ENCODE data around the gene DLD. TPM values are rescaled to one million over a fixed set of nuclear protein-coding genes. Genes with fewer than 3 reads are reported as not detected.
"Not testable (repeated sequence)": the region's sequence is repeated elsewhere in the genome, so short reads cannot be mapped to it uniquely, and the experiment has no call there.

Gene DLD
- total RNA-seq, 4 donors from 2014 or later = 46.0 to 131 (median 126) TPM

- H3K9me3 ChIP-seq = no peaks in the 10 kb centered on the region
- H3K27ac ChIP-seq = no peak overlapping the region
- no peaks in the 10 kb centered on the region for H3K36me3 ChIP-seq
- H3K27me3 ChIP-seq = no peaks in the 10 kb centered on the region
- TF ChIP-seq EP300 (IDR thresholded peaks at IDR 0.05; ENCODE audit: low read depth) (no peak), POLR2AphosphoS5 (IDR thresholded peaks at IDR 0.05) (no peak), CTCF (IDR thresholded peaks at IDR 0.05) (no peak), POLR2A (IDR thresholded peaks at IDR 0.05) (no peak)
- in situ Hi-C loops (cut with MboI; ENCODE audit: low pct_ligation_motif_present in 1 of 4, low pct_unique_long_range_greater_than_20kb in 1 of 4, low sequenced_read_pairs in 3 of 4) (no loop called here), intact Hi-C loops (cut with DNase I; ENCODE audit: low total_unique reads) (no loop called here)
- no peak for DNase-seq
- H3K4me1 ChIP-seq = peaks cover 0 to 29% (median 11%) of the 10 kb centered on the region in 4 donors
- no peak overlapping the region for H3K4me3 ChIP-seq
- 97% methylated on average over 17 of the region's 18 CpGs; no CpG with 5 or more reads in 1 of the 2 donors for WGBS, 2 donors (ENCODE audit: low coverage in 1 of 2)
These were observed 43.7 kb upstream of the DLD start for GRCh38 chr7:107847168-107847835.

GRCh38 chr7:107847836-107848175 lies 43.2 kb upstream of the DLD start:
- 98% methylated on average over 15 of the region's 20 CpGs; no CpG with 5 or more reads in 1 of the 2 donors for WGBS, 2 donors (ENCODE audit: low coverage in 1 of 2)
- H3K27ac ChIP-seq; H3K9me3 ChIP-seq; DNase-seq; intact Hi-C loops (cut with DNase I; ENCODE audit: low total_unique reads); H3K27me3 ChIP-seq; H3K36me3 ChIP-seq; in situ Hi-C loops (cut with MboI; ENCODE audit: low pct_ligation_motif_present in 1 of 4, low pct_unique_long_range_greater_than_20kb in 1 of 4, low sequenced_read_pairs in 3 of 4); H3K4me3 ChIP-seq: not testable (repeated sequence)
- H3K4me1 ChIP-seq = peaks cover 0 to 26% (median 11%) of the 10 kb centered on the region in 4 donors

GRCh38 chr7:107848211-107848610 lies 42.8 kb upstream of the DLD start:
- H3K27me3 ChIP-seq; H3K27ac ChIP-seq; DNase-seq; in situ Hi-C loops (cut with MboI; ENCODE audit: low pct_ligation_motif_present in 1 of 4, low pct_unique_long_range_greater_than_20kb in 1 of 4, low sequenced_read_pairs in 3 of 4); H3K36me3 ChIP-seq; H3K4me3 ChIP-seq; H3K9me3 ChIP-seq; intact Hi-C loops (cut with DNase I; ENCODE audit: low total_unique reads): not testable (repeated sequence)
- H3K4me1 ChIP-seq = peaks cover 0 to 22% (median 11%) of the 10 kb centered on the region in 4 donors
- whole genome bisulfite sequencing, 2 donors (ENCODE audit: low coverage in 1 of 2) = 93 to 96% methylated on average over 3 to 25 of the region's 31 CpGs

- no peak for DNase-seq
- no peaks in the 10 kb centered on the region for H3K36me3 ChIP-seq
- no peaks in the 10 kb centered on the region for H3K27me3 ChIP-seq
- WGBS, 2 donors (ENCODE audit: low coverage in 1 of 2) = 75 to 100% methylated on average over 1 to 4 of the region's 4 CpGs
- H3K9me3 ChIP-seq = no peaks in the 10 kb centered on the region
- in situ Hi-C loops (cut with MboI; ENCODE audit: low pct_ligation_motif_present in 1 of 4, low pct_unique_long_range_greater_than_20kb in 1 of 4, low sequenced_read_pairs in 3 of 4) (loop anchor here in 1 of 4 donors (25.0 kb wide), 1 partner anchor 263 kb away; the partner anchor contains the start of gene BCAP29), intact Hi-C loops (cut with DNase I; ENCODE audit: low total_unique reads) (no loop called here)
- H3K27ac ChIP-seq = peak overlapping the region; percentile 52 to 80 (median 70)
- TF ChIP-seq POLR2A (IDR thresholded peaks at IDR 0.05) = no peak
- no peak for TF ChIP-seq CTCF (IDR thresholded peaks at IDR 0.05)
- TF ChIP-seq EP300 (IDR thresholded peaks at IDR 0.05; ENCODE audit: low read depth) = no peak
- TF ChIP-seq POLR2AphosphoS5 (IDR thresholded peaks at IDR 0.05) = no peak
- peaks cover 0 to 22% (median 6%) of the 10 kb centered on the region in 4 donors for H3K4me1 ChIP-seq
- no peak overlapping the region for H3K4me3 ChIP-seq
These were observed 40.8 kb upstream of the DLD start for GRCh38 chr7:107850216-107850615.

GRCh38 chr7:107850643-107851042 lies 40.3 kb upstream of the DLD start:
- Histone ChIP-seq H3K36me3 (no peaks in the 10 kb centered on the region), H3K4me3 (no peak overlapping the region), H3K27ac (peak overlapping the region; percentile 52 to 80 (median 70)), H3K4me1 (peaks cover 0 to 22% (median 8%) of the 10 kb centered on the region in 4 donors), H3K9me3 (no peaks in the 10 kb centered on the region), H3K27me3 (no peaks in the 10 kb centered on the region)
- intact Hi-C loops (cut with DNase I; ENCODE audit: low total_unique reads) (no loop called here), in situ Hi-C loops (cut with MboI; ENCODE audit: low pct_ligation_motif_present in 1 of 4, low pct_unique_long_range_greater_than_20kb in 1 of 4, low sequenced_read_pairs in 3 of 4) (loop anchor here in 1 of 4 donors (25.0 kb wide), 1 partner anchor 263 kb away; the partner anchor contains the start of gene BCAP29)
- WGBS, 2 donors (ENCODE audit: low coverage in 1 of 2) = 23% methylated on average over 1 of the region's 1 CpG; no CpG with 5 or more reads in 1 of the 2 donors
- TF ChIP-seq POLR2AphosphoS5 (IDR thresholded peaks at IDR 0.05) = no peak
- no peak for TF ChIP-seq POLR2A (IDR thresholded peaks at IDR 0.05)
- no peak for TF ChIP-seq EP300 (IDR thresholded peaks at IDR 0.05; ENCODE audit: low read depth)
- no peak for TF ChIP-seq CTCF (IDR thresholded peaks at IDR 0.05)
- DNase-seq = peak; percentile 53
